ENCODE results near the gene IFITM5.

The IFITM5 gene

DNA sequence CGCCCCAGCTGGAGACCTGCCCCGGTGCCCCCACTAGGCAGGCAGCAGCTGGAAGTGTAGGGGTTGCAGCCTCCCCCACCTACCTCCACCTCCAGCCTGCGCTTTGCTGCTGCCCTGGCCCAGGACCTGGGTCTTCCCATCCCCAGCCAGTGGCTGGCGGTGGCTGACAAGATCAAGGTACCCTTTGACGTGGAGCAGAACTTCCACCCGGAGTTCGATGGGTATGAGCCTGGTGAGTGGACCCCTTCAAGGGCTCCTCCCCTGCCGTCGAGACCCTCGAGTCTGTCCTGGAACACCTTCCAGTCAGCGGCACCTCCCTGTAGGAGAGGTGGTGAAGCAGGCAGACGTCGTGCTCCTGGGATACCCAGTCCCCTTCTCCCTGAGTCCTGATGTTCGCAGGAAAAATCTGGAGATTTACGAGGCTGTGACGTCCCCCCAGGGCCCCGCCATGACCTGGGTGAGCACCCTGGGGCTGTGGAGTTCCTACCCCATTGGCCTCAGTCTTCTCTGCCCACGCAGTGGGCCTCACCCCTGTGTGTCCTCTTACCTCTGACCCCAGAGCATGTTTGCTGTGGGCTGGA, 6.0 kb downstream of the IFITM5 start:
- Histone ChIP-seq H3K36me3 (ENCODE audit: insufficient read depth, low read length) (no peaks in the 10 kb centered on the region; the same call in 1 of the 2 replicates), H3K27ac (no peak overlapping the region)
- TF ChIP-seq EZH2 (IDR thresholded peaks at IDR 0.05) (no peak), FOXP2 (optimal IDR thresholded peaks at IDR 0.05; ENCODE audit: control extremely low read depth, extremely low read length, insufficient read depth) (no peak), POLR2AphosphoS5 (IDR thresholded peaks at IDR 0.05; ENCODE audit: borderline replicate concordance, low read depth, low read length) (no peak)

DNA sequence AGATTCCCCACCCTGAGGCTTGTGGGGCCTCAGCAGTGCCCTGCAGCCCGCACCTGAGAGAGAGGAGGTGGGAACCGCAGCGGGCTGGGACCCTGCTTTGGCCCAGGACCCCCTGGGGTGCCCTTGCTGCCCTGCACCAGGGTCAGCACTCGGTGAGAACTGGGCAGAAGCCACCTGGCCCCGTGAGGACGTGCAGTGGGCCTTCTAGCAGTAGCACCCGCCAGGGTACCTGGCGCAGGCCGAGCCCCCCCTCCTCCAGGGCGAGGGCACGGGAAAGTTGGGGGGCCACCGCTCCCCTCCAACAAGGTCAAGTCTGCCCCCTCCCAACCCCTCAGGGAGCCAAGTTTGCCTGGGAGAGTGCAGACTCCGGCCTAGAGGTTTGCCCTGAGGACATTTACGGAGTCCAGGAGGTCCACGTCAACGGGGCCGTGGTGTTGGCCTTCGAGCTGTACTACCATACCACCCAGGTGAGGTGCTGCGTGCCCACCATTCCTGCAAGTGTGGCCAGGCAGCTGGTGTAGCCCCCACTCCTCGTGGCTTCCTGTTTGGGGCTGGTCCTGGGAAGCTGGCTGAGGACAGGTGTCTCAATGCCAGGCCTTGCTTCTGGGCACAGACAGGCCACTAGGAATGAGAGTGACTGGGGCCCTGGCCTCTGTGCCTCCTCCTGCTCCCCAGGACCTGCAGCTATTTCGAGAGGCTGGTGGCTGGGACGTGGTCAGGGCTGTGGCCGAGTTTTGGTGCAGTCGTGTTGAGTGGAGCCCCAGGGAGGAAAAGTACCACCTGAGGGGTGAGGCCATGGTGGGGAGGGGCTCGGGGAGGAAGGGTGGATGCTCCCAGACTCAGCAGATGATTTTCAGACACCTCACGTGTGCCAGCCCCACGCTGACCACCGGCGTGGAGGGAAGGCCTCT, 6.9 kb downstream of the IFITM5 start:
- Histone ChIP-seq H3K9ac (ENCODE audit: insufficient read length) (no peak overlapping the region), H3K9me3 (ENCODE audit: low read depth, low read length) (no peaks in the 10 kb centered on the region), H3K4me3 (no peak overlapping the region), H3K36me3 (ENCODE audit: insufficient read depth, low read length) (no peaks in the 10 kb centered on the region; the same call in 1 of the 2 replicates), H3K27ac (no peak overlapping the region)
- TF ChIP-seq EZH2 (IDR thresholded peaks at IDR 0.05): no peak
- no peak for DNase-seq (ENCODE audit: low read depth, low spot score)

More for the DNA sequence above, 6.0 kb downstream of the IFITM5 start:
- Histone ChIP-seq H3K4me3 (no peak overlapping the region), H3K9ac (ENCODE audit: insufficient read length) (no peak overlapping the region), H3K9me3 (ENCODE audit: low read depth, low read length) (no peaks in the 10 kb centered on the region)
- no peak for DNase-seq (ENCODE audit: low read depth, low spot score)

DNA sequence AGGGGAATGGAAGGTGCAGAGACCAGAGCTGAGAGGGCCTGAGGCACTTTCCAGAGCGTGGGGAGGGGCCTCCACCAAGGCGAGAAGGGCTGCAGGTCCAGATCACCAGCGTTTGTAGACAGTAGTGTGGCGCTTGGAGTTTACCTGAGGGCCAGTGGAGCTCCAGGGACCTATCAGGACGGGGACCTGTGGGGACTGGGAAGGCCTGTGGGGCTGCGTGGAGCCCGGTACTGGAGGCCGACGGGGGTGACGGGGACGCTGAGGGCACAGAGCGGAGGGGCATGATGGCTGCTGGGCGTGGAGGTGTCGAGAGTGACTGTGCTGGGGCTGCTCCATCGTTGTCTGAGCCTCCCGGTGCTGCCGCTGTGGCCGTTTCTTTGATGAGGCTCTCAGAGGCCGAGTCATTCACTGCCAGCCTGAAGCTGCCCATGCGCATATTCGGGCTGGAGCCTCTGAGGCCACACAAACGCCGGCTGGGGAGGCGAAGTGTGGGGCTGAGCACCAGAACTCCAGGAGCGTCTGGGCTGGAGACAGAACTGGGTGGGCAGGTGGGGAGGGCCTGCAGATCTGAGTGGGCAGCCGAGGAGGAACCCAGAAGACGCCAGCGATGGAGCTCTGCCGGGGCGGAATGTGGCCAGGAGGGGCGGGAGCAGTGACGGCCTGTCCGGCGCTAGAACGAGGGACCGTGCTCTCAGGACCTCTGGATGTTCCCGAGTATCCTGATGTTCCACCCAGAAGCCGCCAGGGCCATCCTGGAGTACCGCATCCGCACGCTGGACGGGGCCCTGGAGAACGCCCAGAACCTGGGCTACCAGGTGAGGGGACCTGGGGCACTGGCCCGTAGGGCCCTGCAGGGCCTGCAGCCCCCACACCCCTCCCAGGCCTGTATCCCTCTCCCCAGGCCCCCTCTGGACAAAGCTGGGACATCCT, 7.8 kb downstream of the IFITM5 start:
- Histone ChIP-seq H3K9ac (ENCODE audit: insufficient read length) (no peak overlapping the region), H3K4me3 (no peak overlapping the region), H3K36me3 (ENCODE audit: insufficient read depth, low read length) (no peaks in the 10 kb centered on the region; the same call in 1 of the 2 replicates), H3K9me3 (ENCODE audit: low read depth, low read length) (no peaks in the 10 kb centered on the region), H3K27ac (no peak overlapping the region)
- TF ChIP-seq EZH2 (IDR thresholded peaks at IDR 0.05): no peak
- TF ChIP-seq FOXP2 (optimal IDR thresholded peaks at IDR 0.05; ENCODE audit: control extremely low read depth, extremely low read length, insufficient read depth): no peak
- no peak for TF ChIP-seq POLR2AphosphoS5 (IDR thresholded peaks at IDR 0.05; ENCODE audit: borderline replicate concordance, low read depth, low read length)
- DNase-seq (ENCODE audit: low read depth, low spot score): no peak

DNA sequence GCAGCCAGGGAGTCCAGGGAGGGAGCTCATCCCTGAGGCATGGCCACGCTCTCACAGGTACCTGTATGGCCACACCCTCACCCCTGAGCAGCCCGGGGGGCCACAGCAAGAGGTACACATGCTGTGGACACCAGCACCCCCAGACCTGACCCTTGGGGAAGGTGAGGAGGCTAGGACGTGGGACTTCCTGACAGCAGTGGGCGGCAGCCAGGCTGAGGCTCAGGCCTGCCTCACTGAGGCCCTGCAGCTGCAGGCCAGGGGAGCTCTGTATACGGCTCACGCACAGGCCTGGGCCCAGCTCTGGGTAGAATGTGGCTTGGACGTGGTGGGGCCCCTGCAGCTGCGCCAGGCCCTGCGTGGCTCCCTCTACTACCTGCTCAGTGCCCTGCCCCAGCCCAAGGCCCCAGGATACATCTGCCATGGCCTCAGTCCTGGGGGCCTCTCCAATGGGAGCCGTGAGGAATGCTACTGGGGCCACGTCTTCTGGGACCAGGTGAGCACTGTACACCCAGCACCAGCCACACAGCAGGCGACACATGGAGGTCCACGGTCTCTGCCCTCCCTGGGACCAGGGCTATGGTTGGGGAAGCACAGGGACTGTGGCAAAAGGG, 8.6 kb downstream of the IFITM5 start:
- Histone ChIP-seq H3K9ac (ENCODE audit: insufficient read length) (no peak overlapping the region), H3K27ac (no peak overlapping the region)

DNA sequence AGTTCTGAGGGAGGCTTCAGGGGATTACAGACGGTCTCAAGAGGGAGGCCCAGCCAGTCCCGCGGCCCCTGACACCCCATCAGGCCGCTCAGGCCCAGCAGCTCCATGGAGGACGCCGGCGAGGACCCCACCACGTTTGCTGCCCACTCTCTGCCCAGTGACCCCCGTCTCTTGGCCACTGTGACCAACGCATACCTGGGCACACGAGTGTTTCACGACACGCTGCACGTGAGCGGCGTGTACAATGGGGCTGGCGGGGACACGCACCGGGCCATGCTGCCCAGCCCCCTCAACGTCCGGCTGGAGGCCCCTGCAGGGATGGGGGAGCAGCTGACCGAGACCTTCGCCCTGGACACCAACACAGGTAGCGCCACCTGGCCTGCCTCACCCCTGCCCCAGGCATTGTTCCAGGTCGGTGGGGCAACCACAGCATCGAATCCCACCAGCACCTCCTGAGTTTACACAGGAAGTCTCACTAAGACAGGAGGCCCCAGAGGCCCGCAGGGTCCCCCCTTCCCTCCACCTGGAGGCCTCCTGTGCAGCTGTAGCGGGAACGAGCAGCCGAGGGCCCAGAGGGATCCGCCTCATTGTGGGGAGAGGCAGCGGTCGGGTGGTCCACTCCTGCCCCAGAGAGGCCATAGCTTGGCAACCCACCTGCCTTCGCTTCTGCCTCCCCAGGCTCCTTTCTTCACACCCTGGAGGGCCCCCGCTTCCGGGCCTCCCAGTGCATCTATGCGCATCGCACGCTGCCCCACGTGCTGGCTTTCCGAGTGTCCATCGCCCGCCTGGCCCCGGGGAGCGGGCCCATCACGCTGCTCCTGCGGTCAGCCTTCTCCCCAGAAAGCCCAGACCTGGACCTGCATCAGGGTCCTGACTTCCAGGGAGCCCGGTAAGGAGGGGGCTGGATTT, 9.4 kb downstream of the IFITM5 start:
- peak overlapping the region; percentile 75 for H3K4me3 ChIP-seq
- DNase-seq (ENCODE audit: low read depth, low spot score): no peak
- no peaks in the 10 kb centered on the region for H3K9me3 ChIP-seq (ENCODE audit: low read depth, low read length)
- TF ChIP-seq POLR2AphosphoS5 (IDR thresholded peaks at IDR 0.05; ENCODE audit: borderline replicate concordance, low read depth, low read length) (no peak), EZH2 (IDR thresholded peaks at IDR 0.05) (no peak), FOXP2 (optimal IDR thresholded peaks at IDR 0.05; ENCODE audit: control extremely low read depth, extremely low read length, insufficient read depth) (no peak)
- no peak overlapping the region for H3K27ac ChIP-seq
- no peaks in the 10 kb centered on the region; the same call in 1 of the 2 replicates for H3K36me3 ChIP-seq (ENCODE audit: insufficient read depth, low read length)
- H3K9ac ChIP-seq (ENCODE audit: insufficient read length): peak overlapping the region; percentile 68

More for the DNA sequence above, 8.6 kb downstream of the IFITM5 start:
- H3K4me3 ChIP-seq: no peak overlapping the region
- H3K36me3 ChIP-seq (ENCODE audit: insufficient read depth, low read length): no peaks in the 10 kb centered on the region; the same call in 1 of the 2 replicates
- H3K9me3 ChIP-seq (ENCODE audit: low read depth, low read length): no peaks in the 10 kb centered on the region
- TF ChIP-seq FOXP2 (optimal IDR thresholded peaks at IDR 0.05; ENCODE audit: control extremely low read depth, extremely low read length, insufficient read depth) (no peak), EZH2 (IDR thresholded peaks at IDR 0.05) (no peak), POLR2AphosphoS5 (IDR thresholded peaks at IDR 0.05; ENCODE audit: borderline replicate concordance, low read depth, low read length) (no peak)
- no peak for DNase-seq (ENCODE audit: low read depth, low spot score)

DNA sequence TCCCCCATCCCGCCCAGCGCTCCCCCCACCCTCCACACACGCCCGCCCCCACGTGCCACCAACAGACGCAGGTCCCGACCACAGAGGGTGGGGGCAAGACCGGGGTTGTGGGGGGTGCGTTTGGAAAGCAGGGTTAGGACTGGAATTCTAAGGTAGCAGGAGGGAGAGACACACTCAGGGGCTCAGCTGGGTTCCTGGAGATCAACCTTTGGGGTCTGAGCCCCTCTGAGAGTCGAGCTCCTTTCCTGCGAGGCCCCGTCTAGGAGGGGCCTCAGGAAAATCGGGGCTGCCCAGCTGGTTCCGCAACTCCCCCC, 10.0 kb downstream of the IFITM5 start:
- Histone ChIP-seq H3K36me3 (ENCODE audit: insufficient read depth, low read length) (no peaks in the 10 kb centered on the region; the same call in 1 of the 2 replicates), H3K27ac (no peak overlapping the region), H3K9me3 (ENCODE audit: low read depth, low read length) (no peaks in the 10 kb centered on the region), H3K9ac (ENCODE audit: insufficient read length) (peak overlapping the region; percentile 68), H3K4me3 (peak overlapping the region; percentile 75)
- DNase-seq (ENCODE audit: low read depth, low spot score): no peak
- TF ChIP-seq EZH2 (IDR thresholded peaks at IDR 0.05) (no peak), FOXP2 (optimal IDR thresholded peaks at IDR 0.05; ENCODE audit: control extremely low read depth, extremely low read length, insufficient read depth) (no peak), POLR2AphosphoS5 (IDR thresholded peaks at IDR 0.05; ENCODE audit: borderline replicate concordance, low read depth, low read length) (no peak)

Data from SK-N-MC (cell line).